ENCODE data around the gene GPX3.

The GPX3 gene

DNA sequence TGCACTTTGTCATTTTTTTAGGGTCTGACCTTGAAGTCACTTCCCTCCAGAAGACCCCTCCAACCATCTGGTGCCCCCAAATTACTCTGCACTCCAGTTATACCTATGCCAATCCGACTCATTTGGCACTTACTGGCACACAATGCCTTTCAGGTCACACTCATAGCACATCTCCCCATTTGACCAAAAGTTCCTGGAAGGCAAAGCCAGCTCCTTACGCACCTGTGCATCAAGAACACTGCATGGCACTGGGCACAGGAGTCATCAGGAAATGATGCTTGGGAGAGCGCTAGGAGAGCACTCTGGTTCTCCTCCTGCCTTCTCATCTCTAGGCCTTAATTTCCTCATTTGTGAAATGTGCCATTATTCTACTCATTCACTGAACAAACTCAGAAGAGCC, 57.6 kb downstream of the GPX3 start:
- TF ChIP-seq TAF1 (IDR thresholded peaks at IDR 0.05; ENCODE audit: borderline replicate concordance, insufficient read depth, low read length) (no peak), POLR2AphosphoS5 (IDR thresholded peaks at IDR 0.05; ENCODE audit: low read depth, low read length) (no peak), FOXP2 (optimal IDR thresholded peaks at IDR 0.05; ENCODE audit: borderline replicate concordance, extremely low read depth, extremely low read length, insufficient read depth) (no peak)
- TF ChIP-seq, protein P1, sequence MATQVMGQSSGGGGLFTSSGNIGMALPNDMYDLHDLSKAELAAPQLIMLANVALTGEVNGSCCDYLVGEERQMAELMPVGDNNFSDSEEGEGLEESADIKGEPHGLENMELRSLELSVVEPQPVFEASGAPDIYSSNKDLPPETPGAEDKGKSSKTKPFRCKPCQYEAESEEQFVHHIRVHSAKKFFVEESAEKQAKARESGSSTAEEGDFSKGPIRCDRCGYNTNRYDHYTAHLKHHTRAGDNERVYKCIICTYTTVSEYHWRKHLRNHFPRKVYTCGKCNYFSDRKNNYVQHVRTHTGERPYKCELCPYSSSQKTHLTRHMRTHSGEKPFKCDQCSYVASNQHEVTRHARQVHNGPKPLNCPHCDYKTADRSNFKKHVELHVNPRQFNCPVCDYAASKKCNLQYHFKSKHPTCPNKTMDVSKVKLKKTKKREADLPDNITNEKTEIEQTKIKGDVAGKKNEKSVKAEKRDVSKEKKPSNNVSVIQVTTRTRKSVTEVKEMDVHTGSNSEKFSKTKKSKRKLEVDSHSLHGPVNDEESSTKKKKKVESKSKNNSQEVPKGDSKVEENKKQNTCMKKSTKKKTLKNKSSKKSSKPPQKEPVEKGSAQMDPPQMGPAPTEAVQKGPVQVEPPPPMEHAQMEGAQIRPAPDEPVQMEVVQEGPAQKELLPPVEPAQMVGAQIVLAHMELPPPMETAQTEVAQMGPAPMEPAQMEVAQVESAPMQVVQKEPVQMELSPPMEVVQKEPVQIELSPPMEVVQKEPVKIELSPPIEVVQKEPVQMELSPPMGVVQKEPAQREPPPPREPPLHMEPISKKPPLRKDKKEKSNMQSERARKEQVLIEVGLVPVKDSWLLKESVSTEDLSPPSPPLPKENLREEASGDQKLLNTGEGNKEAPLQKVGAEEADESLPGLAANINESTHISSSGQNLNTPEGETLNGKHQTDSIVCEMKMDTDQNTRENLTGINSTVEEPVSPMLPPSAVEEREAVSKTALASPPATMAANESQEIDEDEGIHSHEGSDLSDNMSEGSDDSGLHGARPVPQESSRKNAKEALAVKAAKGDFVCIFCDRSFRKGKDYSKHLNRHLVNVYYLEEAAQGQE (IDR thresholded peaks at IDR 0.05; ENCODE audit: insufficient read depth in 1 of 2, low read depth in 2 of 2, low read length in 2 of 2) = no peak

Measured in PFSK-1 (cell line).